GM23338 (cell line): Measurements from ENCODE around the gene RHOB. TPM values are rescaled to one million over a fixed set of nuclear protein-coding genes. Genes with fewer than 3 reads are reported as not detected.

Experiments
- ATAC-seq: fragments of 200-7000 bp; cut with Tn5 transposase; 3 replicates; pipeline ENCODE4 v1.9.1; 2020
- DNase-seq: peaks from one replicate; pipeline ENCODE4 v3.0.0-alpha.2; 2015; ENCODE audit warnings: low spot score
- H2AFZ ChIP-seq: fragments of 200-600 bp; sonication (generic); 2 replicates; pipeline ENCODE4 v1.8.0; 2016; ENCODE audit warnings: antibody characterized with exemption, mild to moderate bottlenecking, moderate library complexity
- H3F3A ChIP-seq: fragments of 200-600 bp; sonication (generic); replicated peaks from 2 replicates; pipeline ENCODE4 v1.8.0; 2017; ENCODE audit warnings: antibody characterized with exemption, mixed run types, low read depth
- H3K27ac ChIP-seq: fragments of 200-600 bp; sonication (generic); 2 replicates; pipeline ENCODE4 v1.6.1; 2016; ENCODE audit warnings: low read depth
- H3K27me3 ChIP-seq: fragments of 200-600 bp; sonication (generic); 2 replicates; pipeline ENCODE4 v1.8.0; 2016; ENCODE audit warnings: mild to moderate bottlenecking, mixed run types, moderate library complexity; ENCODE audit not compliant: insufficient read depth
- H3K36me3 ChIP-seq: fragments of 200-600 bp; sonication (generic); 2 replicates; pipeline ENCODE4 v1.8.0; 2016; ENCODE audit warnings: mild to moderate bottlenecking; ENCODE audit not compliant: insufficient read depth
- H3K4me1 ChIP-seq: fragments of 200-600 bp; sonication (generic); 2 replicates; pipeline ENCODE4 v1.8.0; 2016; ENCODE audit warnings: mild to moderate bottlenecking, moderate library complexity; ENCODE audit not compliant: insufficient read depth
- H3K4me2 ChIP-seq: fragments of 200-600 bp; sonication (generic); 2 replicates; pipeline ENCODE4 v1.7.1; 2017; ENCODE audit warnings: mixed run types
- H3K4me3 ChIP-seq: fragments of 200-600 bp; sonication (generic); 2 replicates; pipeline ENCODE4 v1.6.1; 2016; ENCODE audit warnings: mixed run types
- H3K79me2 ChIP-seq: fragments of 200-600 bp; sonication (generic); replicated peaks from 2 replicates; pipeline ENCODE4 v1.8.0; 2017; ENCODE audit warnings: mild to moderate bottlenecking; ENCODE audit not compliant: insufficient read depth
- H3K9me2 ChIP-seq: fragments of 200-600 bp; sonication (generic); 2 replicates; pipeline ENCODE4 v1.8.0; 2017; ENCODE audit not compliant: insufficient read depth
- H4K20me1 ChIP-seq: fragments of 200-600 bp; sonication (generic); replicated peaks from 2 replicates; pipeline ENCODE4 v1.8.0; 2017; ENCODE audit warnings: mild to moderate bottlenecking; ENCODE audit not compliant: insufficient read depth
- H3K27ac Mint-ChIP-seq: 2 replicates; pipeline ENCODE4 v1.8.0; 2020; ENCODE audit warnings: inconsistent platforms, mild to moderate bottlenecking, moderate library complexity, mixed read lengths
- H3K27me3 Mint-ChIP-seq: 3 replicates; pipeline ENCODE4 v1.8.0; 2022; ENCODE audit warnings: low read depth, mild to moderate bottlenecking, moderate library complexity, mixed read lengths, inconsistent platforms; ENCODE audit not compliant: insufficient read depth, poor library complexity
- H3K36me3 Mint-ChIP-seq: 3 replicates; pipeline ENCODE4 v1.8.0; 2021; ENCODE audit warnings: low read depth, mild to moderate bottlenecking, inconsistent platforms, moderate library complexity, mixed read lengths
- H3K4me1 Mint-ChIP-seq: 3 replicates; pipeline ENCODE4 v1.8.0; 2020; ENCODE audit warnings: mild to moderate bottlenecking, inconsistent platforms, mixed read lengths
- H3K4me3 Mint-ChIP-seq: 3 replicates; pipeline ENCODE4 v1.8.0; 2021; ENCODE audit warnings: moderate library complexity, mild to moderate bottlenecking, inconsistent platforms, mixed read lengths
- H3K9me3 Mint-ChIP-seq: 3 replicates; pipeline ENCODE4 v1.8.0; 2020; ENCODE audit warnings: moderate library complexity, mild to moderate bottlenecking, inconsistent platforms, mixed read lengths
- CREB1 ChIP-seq: fragments of 250-450 bp; sonication (Bioruptor Pico); IDR thresholded peaks from 2 replicates; pipeline ENCODE4 v1.5.0; 2020; ENCODE audit warnings: low read depth, mild to moderate bottlenecking, moderate library complexity
- EZH2 ChIP-seq: fragments of 200-600 bp; sonication (generic); IDR thresholded peaks from one replicate; pipeline ENCODE4 v1.8.0; 2017; ENCODE audit warnings: antibody characterized with exemption, mild to moderate bottlenecking, low read depth; ENCODE audit not compliant: unreplicated experiment
- EZH2phosphoT487 ChIP-seq: fragments of 200-600 bp; sonication (generic); IDR thresholded peaks from one replicate; pipeline ENCODE4 v1.8.1; 2018; ENCODE audit warnings: antibody characterized with exemption; ENCODE audit not compliant: unreplicated experiment
- JUNB ChIP-seq: IDR thresholded peaks from one replicate; pipeline ENCODE4 v1.6.1; 2016; ENCODE audit warnings: antibody characterized with exemption; ENCODE audit not compliant: unreplicated experiment
- NANOG ChIP-seq: IDR thresholded peaks from 2 replicates; pipeline ENCODE4 v1.6.1; 2016; ENCODE audit warnings: antibody characterized with exemption, borderline replicate concordance
- STAT1 ChIP-seq: IDR thresholded peaks from one replicate; pipeline ENCODE4 v1.6.1; 2016; ENCODE audit warnings: antibody characterized with exemption; ENCODE audit not compliant: unreplicated experiment
- ZNF114 ChIP-seq: fragments of 250-450 bp; sonication (Bioruptor Pico); IDR thresholded peaks from 2 replicates; pipeline ENCODE4 v1.5.0; 2020; ENCODE audit warnings: mild to moderate bottlenecking, moderate library complexity
- ZNF331 ChIP-seq: fragments of 250-450 bp; sonication (Bioruptor Pico); IDR thresholded peaks from 2 replicates; pipeline ENCODE4 v1.5.0; 2020; ENCODE audit warnings: low read depth, mild to moderate bottlenecking, moderate library complexity
- polyA plus RNA-seq: library from polyadenylated mRNA; unstranded; fragments of >200 nt; fragmentation: Nextera tagmentation; extraction: Ambion mirVana; gene quantifications from 2 replicates; pipeline ENCODE4 v1.2.1, GENCODE V29; 2016
- total RNA-seq: library from RNA; depleted of rRNA; stranded (reverse); fragments of >200 nt; shearing (Covaris generic); gene quantifications from 2 replicates; pipeline ENCODE4 v1.2.3, GENCODE V29; 2014
- TF ChIP-seq, protein P1 (sequence below): IDR thresholded peaks from 2 replicates; pipeline ENCODE4 v1.6.1; 2016; ENCODE audit warnings: antibody characterized with exemption
- TF ChIP-seq, protein P2 (sequence below), 2 experiments: fragments of 200-600 bp in 1 of 2; sonication (generic) in 1 of 2; conservative IDR thresholded peaks; 2 replicates each; pipeline versions ENCODE4 v1.5.1 to v1.6.1; 2016 to 2017; ENCODE audit warnings: antibody characterized with exemption in 2 of 2, low read depth in 2 of 2, mild to moderate bottlenecking in 2 of 2, moderate library complexity in 1 of 2
- TF ChIP-seq, protein P3 (sequence below): fragments of 250-450 bp; sonication (Bioruptor Pico); IDR thresholded peaks from 2 replicates; pipeline ENCODE4 v1.5.0; 2020; ENCODE audit warnings: mild to moderate bottlenecking, moderate library complexity

Gene RHOB
- total and polyA plus RNA-seq, 2 experiments from 2014 or later: 6.6 to 26.9 TPM

DNA sequence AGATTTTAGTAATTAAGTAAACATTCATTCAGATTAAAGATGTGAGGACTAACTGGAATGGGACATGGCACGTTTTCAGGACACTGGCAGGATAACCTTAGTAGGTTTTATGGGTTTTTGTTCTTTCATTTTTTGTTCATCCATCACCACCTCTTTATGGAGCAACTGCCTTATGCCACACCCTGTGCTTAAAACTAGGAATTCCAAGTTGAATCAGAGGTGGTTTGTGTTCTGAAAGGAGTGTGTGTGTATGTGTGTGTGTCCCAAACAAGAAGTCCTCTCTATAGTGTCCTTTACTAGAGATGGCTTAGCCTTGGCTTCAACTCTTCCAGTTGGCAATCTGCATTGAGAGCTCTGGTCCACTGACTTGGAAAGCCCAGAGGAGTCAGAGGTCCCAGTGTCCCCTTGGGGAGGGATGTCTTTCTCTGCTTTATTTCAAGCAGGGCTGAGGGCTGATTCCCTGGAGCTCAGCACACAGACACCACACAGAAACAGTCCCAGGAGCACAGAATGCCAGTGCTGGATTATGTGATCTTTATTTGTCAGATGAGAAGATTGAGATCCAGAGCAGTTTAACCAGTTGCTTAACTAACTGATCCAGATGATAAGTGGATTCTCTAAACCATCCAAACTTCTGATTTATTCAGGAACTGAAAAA lies 25.2 kb downstream of the RHOB start:
- Mint-ChIP-seq H3K27ac (no peak overlapping the region), H3K4me3 (no peak overlapping the region), H3K36me3 (no peaks in the 10 kb centered on the region), H3K9me3 (no peaks in the 10 kb centered on the region), H3K27me3 (no peaks in the 10 kb centered on the region), H3K4me1 (peaks cover 4% of the 10 kb centered on the region; the same call in 1 of the 3 replicates)
- DNase-seq (no peak), ATAC-seq (no peak)
- Histone ChIP-seq H3K79me2 (no peaks in the 10 kb centered on the region), H3K9me2 (0 out of 2 replicates have a peak, but pooled peaks cover 2% of the 10 kb centered on the region), H2AFZ (no peak overlapping the region), H3K4me1 (no peaks in the 10 kb centered on the region), H3K4me2 (no peak overlapping the region), H3K36me3 (no peaks in the 10 kb centered on the region), H3K27me3 (no peaks in the 10 kb centered on the region), H4K20me1 (no peaks in the 10 kb centered on the region), H3K4me3 (no peak overlapping the region), H3F3A (no peaks in the 10 kb centered on the region), H3K27ac (no peak overlapping the region)
- TF ChIP-seq, protein P1, sequence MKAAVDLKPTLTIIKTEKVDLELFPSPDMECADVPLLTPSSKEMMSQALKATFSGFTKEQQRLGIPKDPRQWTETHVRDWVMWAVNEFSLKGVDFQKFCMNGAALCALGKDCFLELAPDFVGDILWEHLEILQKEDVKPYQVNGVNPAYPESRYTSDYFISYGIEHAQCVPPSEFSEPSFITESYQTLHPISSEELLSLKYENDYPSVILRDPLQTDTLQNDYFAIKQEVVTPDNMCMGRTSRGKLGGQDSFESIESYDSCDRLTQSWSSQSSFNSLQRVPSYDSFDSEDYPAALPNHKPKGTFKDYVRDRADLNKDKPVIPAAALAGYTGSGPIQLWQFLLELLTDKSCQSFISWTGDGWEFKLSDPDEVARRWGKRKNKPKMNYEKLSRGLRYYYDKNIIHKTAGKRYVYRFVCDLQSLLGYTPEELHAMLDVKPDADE: no peak
- TF ChIP-seq EZH2phosphoT487 (no peak), STAT1 (no peak), ZNF331 (CRISPR knock-in tag) (no peak), CREB1 (no peak), JUNB (no peak), EZH2 (no peak), NANOG (no peak), ZNF114 (CRISPR knock-in tag) (no peak)
- TF ChIP-seq, protein P2, sequence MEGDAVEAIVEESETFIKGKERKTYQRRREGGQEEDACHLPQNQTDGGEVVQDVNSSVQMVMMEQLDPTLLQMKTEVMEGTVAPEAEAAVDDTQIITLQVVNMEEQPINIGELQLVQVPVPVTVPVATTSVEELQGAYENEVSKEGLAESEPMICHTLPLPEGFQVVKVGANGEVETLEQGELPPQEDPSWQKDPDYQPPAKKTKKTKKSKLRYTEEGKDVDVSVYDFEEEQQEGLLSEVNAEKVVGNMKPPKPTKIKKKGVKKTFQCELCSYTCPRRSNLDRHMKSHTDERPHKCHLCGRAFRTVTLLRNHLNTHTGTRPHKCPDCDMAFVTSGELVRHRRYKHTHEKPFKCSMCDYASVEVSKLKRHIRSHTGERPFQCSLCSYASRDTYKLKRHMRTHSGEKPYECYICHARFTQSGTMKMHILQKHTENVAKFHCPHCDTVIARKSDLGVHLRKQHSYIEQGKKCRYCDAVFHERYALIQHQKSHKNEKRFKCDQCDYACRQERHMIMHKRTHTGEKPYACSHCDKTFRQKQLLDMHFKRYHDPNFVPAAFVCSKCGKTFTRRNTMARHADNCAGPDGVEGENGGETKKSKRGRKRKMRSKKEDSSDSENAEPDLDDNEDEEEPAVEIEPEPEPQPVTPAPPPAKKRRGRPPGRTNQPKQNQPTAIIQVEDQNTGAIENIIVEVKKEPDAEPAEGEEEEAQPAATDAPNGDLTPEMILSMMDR (conservative IDR thresholded peaks at IDR 0.05; ENCODE audit: low read depth in 2 of 2): no peak
- TF ChIP-seq, protein P3, sequence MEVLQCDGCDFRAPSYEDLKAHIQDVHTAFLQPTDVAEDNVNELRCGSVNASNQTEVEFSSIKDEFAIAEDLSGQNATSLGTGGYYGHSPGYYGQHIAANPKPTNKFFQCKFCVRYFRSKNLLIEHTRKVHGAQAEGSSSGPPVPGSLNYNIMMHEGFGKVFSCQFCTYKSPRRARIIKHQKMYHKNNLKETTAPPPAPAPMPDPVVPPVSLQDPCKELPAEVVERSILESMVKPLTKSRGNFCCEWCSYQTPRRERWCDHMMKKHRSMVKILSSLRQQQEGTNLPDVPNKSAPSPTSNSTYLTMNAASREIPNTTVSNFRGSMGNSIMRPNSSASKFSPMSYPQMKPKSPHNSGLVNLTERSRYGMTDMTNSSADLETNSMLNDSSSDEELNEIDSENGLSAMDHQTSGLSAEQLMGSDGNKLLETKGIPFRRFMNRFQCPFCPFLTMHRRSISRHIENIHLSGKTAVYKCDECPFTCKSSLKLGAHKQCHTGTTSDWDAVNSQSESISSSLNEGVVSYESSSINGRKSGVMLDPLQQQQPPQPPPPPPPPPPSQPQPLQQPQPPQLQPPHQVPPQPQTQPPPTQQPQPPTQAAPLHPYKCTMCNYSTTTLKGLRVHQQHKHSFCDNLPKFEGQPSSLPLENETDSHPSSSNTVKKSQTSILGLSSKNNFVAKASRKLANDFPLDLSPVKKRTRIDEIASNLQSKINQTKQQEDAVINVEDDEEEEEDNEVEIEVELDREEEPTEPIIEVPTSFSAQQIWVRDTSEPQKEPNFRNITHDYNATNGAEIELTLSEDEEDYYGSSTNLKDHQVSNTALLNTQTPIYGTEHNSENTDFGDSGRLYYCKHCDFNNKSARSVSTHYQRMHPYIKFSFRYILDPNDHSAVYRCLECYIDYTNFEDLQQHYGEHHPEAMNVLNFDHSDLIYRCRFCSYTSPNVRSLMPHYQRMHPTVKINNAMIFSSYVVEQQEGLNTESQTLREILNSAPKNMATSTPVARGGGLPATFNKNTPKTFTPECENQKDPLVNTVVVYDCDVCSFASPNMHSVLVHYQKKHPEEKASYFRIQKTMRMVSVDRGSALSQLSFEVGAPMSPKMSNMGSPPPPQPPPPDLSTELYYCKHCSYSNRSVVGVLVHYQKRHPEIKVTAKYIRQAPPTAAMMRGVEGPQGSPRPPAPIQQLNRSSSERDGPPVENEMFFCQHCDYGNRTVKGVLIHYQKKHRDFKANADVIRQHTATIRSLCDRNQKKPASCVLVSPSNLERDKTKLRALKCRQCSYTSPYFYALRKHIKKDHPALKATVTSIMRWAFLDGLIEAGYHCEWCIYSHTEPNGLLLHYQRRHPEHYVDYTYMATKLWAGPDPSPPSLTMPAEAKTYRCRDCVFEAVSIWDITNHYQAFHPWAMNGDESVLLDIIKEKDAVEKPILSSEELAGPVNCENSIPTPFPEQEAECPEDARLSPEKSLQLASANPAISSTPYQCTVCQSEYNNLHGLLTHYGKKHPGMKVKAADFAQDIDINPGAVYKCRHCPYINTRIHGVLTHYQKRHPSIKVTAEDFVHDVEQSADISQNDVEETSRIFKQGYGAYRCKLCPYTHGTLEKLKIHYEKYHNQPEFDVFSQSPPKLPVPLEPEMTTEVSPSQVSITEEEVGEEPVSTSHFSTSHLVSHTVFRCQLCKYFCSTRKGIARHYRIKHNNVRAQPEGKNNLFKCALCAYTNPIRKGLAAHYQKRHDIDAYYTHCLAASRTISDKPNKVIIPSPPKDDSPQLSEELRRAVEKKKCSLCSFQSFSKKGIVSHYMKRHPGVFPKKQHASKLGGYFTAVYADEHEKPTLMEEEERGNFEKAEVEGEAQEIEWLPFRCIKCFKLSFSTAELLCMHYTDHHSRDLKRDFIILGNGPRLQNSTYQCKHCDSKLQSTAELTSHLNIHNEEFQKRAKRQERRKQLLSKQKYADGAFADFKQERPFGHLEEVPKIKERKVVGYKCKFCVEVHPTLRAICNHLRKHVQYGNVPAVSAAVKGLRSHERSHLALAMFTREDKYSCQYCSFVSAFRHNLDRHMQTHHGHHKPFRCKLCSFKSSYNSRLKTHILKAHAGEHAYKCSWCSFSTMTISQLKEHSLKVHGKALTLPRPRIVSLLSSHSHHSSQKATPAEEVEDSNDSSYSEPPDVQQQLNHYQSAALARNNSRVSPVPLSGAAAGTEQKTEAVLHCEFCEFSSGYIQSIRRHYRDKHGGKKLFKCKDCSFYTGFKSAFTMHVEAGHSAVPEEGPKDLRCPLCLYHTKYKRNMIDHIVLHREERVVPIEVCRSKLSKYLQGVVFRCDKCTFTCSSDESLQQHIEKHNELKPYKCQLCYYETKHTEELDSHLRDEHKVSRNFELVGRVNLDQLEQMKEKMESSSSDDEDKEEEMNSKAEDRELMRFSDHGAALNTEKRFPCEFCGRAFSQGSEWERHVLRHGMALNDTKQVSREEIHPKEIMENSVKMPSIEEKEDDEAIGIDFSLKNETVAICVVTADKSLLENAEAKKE (CRISPR knock-in tag): no peak
